Trophoblast cell (in vitro differentiated cells and primary cell): Measurements from ENCODE around the gene SH3BP1.
A peak's percentile ranks its signal among the peaks of the same experiment; 100 is the strongest.

Experiments
- DNase-seq, 2 donors: peaks; one replicate each; pipeline ENCODE4 v3.0.0-alpha.2; 2016
- H2AFZ ChIP-seq: 2 replicates; pipeline ENCODE4 v1.6.1; 2013; ENCODE audit warnings: low read length, moderate library complexity, mild to moderate bottlenecking; ENCODE audit not compliant: insufficient read depth, poor library complexity
- H2AK5ac ChIP-seq: 2 replicates; pipeline ENCODE4 v1.6.1; 2013; ENCODE audit warnings: mild to moderate bottlenecking, low read length
- H2BK120ac ChIP-seq: 2 replicates; pipeline ENCODE4 v1.6.1; 2013; ENCODE audit warnings: low read length, mild to moderate bottlenecking, moderate library complexity; ENCODE audit not compliant: insufficient read depth, poor library complexity
- H2BK12ac ChIP-seq: 2 replicates; pipeline ENCODE4 v1.6.1; 2013; ENCODE audit warnings: mild to moderate bottlenecking, low read length, moderate library complexity
- H2BK5ac ChIP-seq: 2 replicates; pipeline ENCODE4 v1.6.1; 2013; ENCODE audit warnings: low read length, low read depth, moderate library complexity, mild to moderate bottlenecking; ENCODE audit not compliant: poor library complexity
- H3K14ac ChIP-seq: 2 replicates; pipeline ENCODE4 v1.6.1; 2013; ENCODE audit warnings: mild to moderate bottlenecking, low read length
- H3K18ac ChIP-seq: 2 replicates; pipeline ENCODE4 v1.6.1; 2013; ENCODE audit warnings: mild to moderate bottlenecking, low read length
- H3K23ac ChIP-seq: 2 replicates; pipeline ENCODE4 v1.6.1; 2013; ENCODE audit warnings: low read length
- H3K27ac ChIP-seq: 2 replicates; pipeline ENCODE4 v1.5.1; 2013; ENCODE audit warnings: low read depth, mild to moderate bottlenecking, inconsistent platforms, low read length, moderate library complexity
- H3K27me3 ChIP-seq: 2 replicates; pipeline ENCODE4 v1.6.1; 2013; ENCODE audit warnings: inconsistent platforms, mild to moderate bottlenecking, low read length, moderate library complexity; ENCODE audit not compliant: insufficient read depth
- H3K36me3 ChIP-seq, 2 experiments: 1 replicate in 1 of 2; 2 replicates in 1 of 2; pipeline ENCODE4 v1.6.1; 2013; ENCODE audit warnings: low read length in 2 of 2, mild to moderate bottlenecking in 2 of 2, moderate library complexity in 1 of 2; ENCODE audit not compliant: insufficient read depth in 2 of 2, control insufficient read depth in 1 of 2
- H3K4ac ChIP-seq: 2 replicates; pipeline ENCODE4 v1.6.1; 2013; ENCODE audit warnings: low read depth, mild to moderate bottlenecking, low read length, moderate library complexity
- H3K4me1 ChIP-seq, 2 experiments: 1 replicate in 1 of 2; 2 replicates in 1 of 2; pipeline ENCODE4 v1.6.1; 2013; ENCODE audit warnings: low read length in 2 of 2, mild to moderate bottlenecking in 2 of 2, moderate library complexity in 1 of 2; ENCODE audit not compliant: insufficient read depth in 2 of 2, control insufficient read depth in 1 of 2
- H3K4me2 ChIP-seq: 2 replicates; pipeline ENCODE4 v1.6.1; 2013; ENCODE audit warnings: inconsistent platforms, mild to moderate bottlenecking, low read length, moderate library complexity
- H3K4me3 ChIP-seq: 2 replicates; pipeline ENCODE4 v1.5.1; 2013; ENCODE audit warnings: mild to moderate bottlenecking, low read depth, low read length, inconsistent platforms
- H3K79me1 ChIP-seq: one replicate; pipeline ENCODE4 v1.6.1; 2013; ENCODE audit warnings: low read length
- H3K79me2 ChIP-seq: 2 replicates; pipeline ENCODE4 v1.6.1; 2013; ENCODE audit warnings: low read length, mild to moderate bottlenecking; ENCODE audit not compliant: control insufficient read depth, insufficient read depth, poor library complexity
- H3K9ac ChIP-seq: 2 replicates; pipeline ENCODE4 v1.6.1; 2013; ENCODE audit warnings: mild to moderate bottlenecking, low read length
- H3K9me3 ChIP-seq: 2 replicates; pipeline ENCODE4 v1.6.1; 2013; ENCODE audit warnings: low read depth, mild to moderate bottlenecking, control low read depth, inconsistent platforms, low read length; ENCODE audit not compliant: insufficient read depth
- H4K12ac ChIP-seq: 2 replicates; pipeline ENCODE4 v1.6.1; 2013; ENCODE audit warnings: low read depth, mild to moderate bottlenecking, low read length, moderate library complexity
- H4K8ac ChIP-seq: 2 replicates; pipeline ENCODE4 v1.6.1; 2013; ENCODE audit warnings: low read depth, mild to moderate bottlenecking, low read length, moderate library complexity
- H4K91ac ChIP-seq: one replicate; pipeline ENCODE4 v1.6.1; 2013; ENCODE audit warnings: low read depth, mild to moderate bottlenecking, low read length, moderate library complexity
- WGBS: extraction: QIAGEN DNeasy Blood & Tissue Kit; methylation state at CpG from one replicate; pipeline ENCODE4 v1.1.7; 2013; ENCODE audit warnings: missing lambda C conversion rate; ENCODE audit not compliant: insufficient read length, insufficient coverage; ENCODE audit errors: extremely low coverage; 5-methylcytosine and 5-hydroxymethylcytosine counted together

SH3BP1 gene

GRCh38 chr22:37633089-37633624 is 6.3 kb upstream of the SH3BP1 start:
- H3K36me3 ChIP-seq = peaks cover 28 to 38% of the 10 kb centered on the region in 2 experiments
- no peak overlapping the region for H4K12ac ChIP-seq
- H2BK12ac ChIP-seq = no peak overlapping the region
- no peak overlapping the region for H4K8ac ChIP-seq
- H3K18ac ChIP-seq = no peak overlapping the region
- no peak overlapping the region for H2AFZ ChIP-seq
- no peak for DNase-seq
- peaks cover 5% of the 10 kb centered on the region for H3K79me1 ChIP-seq
- H3K27me3 ChIP-seq = no peaks in the 10 kb centered on the region
- peak overlapping the region; percentile 7 for H4K91ac ChIP-seq
- no peak overlapping the region for H3K4me3 ChIP-seq
- H3K27ac ChIP-seq = peak overlapping the region; percentile 49
- no CpG with 5 or more reads among the region's 11 CpGs for WGBS
- H2AK5ac ChIP-seq = no peak overlapping the region
- H3K4me1 ChIP-seq = peaks cover 17 to 21% of the 10 kb centered on the region in 2 experiments
- H3K9ac ChIP-seq = no peak overlapping the region
- H3K23ac ChIP-seq = no peak overlapping the region
- no peak overlapping the region for H2BK120ac ChIP-seq
- H2BK5ac ChIP-seq = no peak overlapping the region
- no peaks in the 10 kb centered on the region for H3K79me2 ChIP-seq
- H3K9me3 ChIP-seq = peaks cover 2% of the 10 kb centered on the region
- H3K4ac ChIP-seq = no peak overlapping the region
- no peak overlapping the region for H3K4me2 ChIP-seq
- H3K14ac ChIP-seq = no peak overlapping the region

- Histone ChIP-seq H3K4ac (peak overlapping the region; percentile 8), H2BK12ac (peak overlapping the region; percentile 12), H3K23ac (no peak overlapping the region), H3K27ac (peak overlapping the region; percentile 49), H3K27me3 (no peaks in the 10 kb centered on the region), H3K4me2 (peak overlapping the region; percentile 2), H3K9ac (no peak overlapping the region), H4K8ac (peak overlapping the region; percentile 59), H2AK5ac (peak overlapping the region; percentile 9), H4K12ac (peak overlapping the region; percentile 17), H4K91ac (peak overlapping the region; percentile 65), H3K18ac (peak overlapping the region; percentile 43), H3K4me3 (no peak overlapping the region), H2BK5ac (peak overlapping the region; percentile 10), H3K9me3 (peaks cover 2% of the 10 kb centered on the region), H2AFZ (peak overlapping the region; percentile 46), H3K79me1 (peaks cover 6% of the 10 kb centered on the region), H3K36me3 (peaks cover 28 to 38% of the 10 kb centered on the region in 2 experiments), H3K79me2 (no peaks in the 10 kb centered on the region), H2BK120ac (peak overlapping the region; percentile 10), H3K4me1 (peaks cover 18 to 23% of the 10 kb centered on the region in 2 experiments), H3K14ac (peak overlapping the region; percentile 54)
- peak; percentile 51 to 54 for DNase-seq
- no CpG with 5 or more reads among the region's 24 CpGs for WGBS
These were observed 5.6 kb upstream of the SH3BP1 start for GRCh38 chr22:37633625-37634416.

- Histone ChIP-seq H2BK12ac (no peak overlapping the region), H3K18ac (no peak overlapping the region), H3K27ac (no peak overlapping the region), H4K91ac (no peak overlapping the region), H4K12ac (no peak overlapping the region), H2BK5ac (no peak overlapping the region), H3K79me2 (no peaks in the 10 kb centered on the region), H3K79me1 (peaks cover 10% of the 10 kb centered on the region), H3K23ac (no peak overlapping the region), H3K4me2 (no peak overlapping the region), H3K9ac (no peak overlapping the region), H3K14ac (no peak overlapping the region), H2AFZ (no peak overlapping the region), H3K4me1 (peaks cover 21 to 27% of the 10 kb centered on the region in 2 experiments), H3K27me3 (no peaks in the 10 kb centered on the region), H3K4ac (no peak overlapping the region), H4K8ac (no peak overlapping the region), H3K4me3 (no peak overlapping the region), H2BK120ac (no peak overlapping the region), H2AK5ac (no peak overlapping the region), H3K9me3 (peaks cover 2% of the 10 kb centered on the region), H3K36me3 (peaks cover 28 to 31% of the 10 kb centered on the region in 2 experiments)
- DNase-seq = no peak
- WGBS = no CpG with 5 or more reads among the region's 8 CpGs
These were observed 5.0 kb upstream of the SH3BP1 start for GRCh38 chr22:37634417-37634924.

GRCh38 chr22:37635157-37635556 is 4.3 kb upstream of the SH3BP1 start:
- Histone ChIP-seq H3K79me2 (peaks cover 2% of the 10 kb centered on the region), H3K23ac (no peak overlapping the region), H3K27me3 (no peaks in the 10 kb centered on the region), H3K36me3 (peaks cover 22 to 24% of the 10 kb centered on the region in 2 experiments), H3K4me1 (peaks cover 21 to 27% of the 10 kb centered on the region in 2 experiments), H2BK12ac (no peak overlapping the region), H3K18ac (no peak overlapping the region), H3K27ac (no peak overlapping the region), H4K91ac (peak overlapping the region; percentile 30), H2BK5ac (no peak overlapping the region), H3K4me2 (no peak overlapping the region), H4K12ac (no peak overlapping the region), H3K9ac (no peak overlapping the region), H4K8ac (no peak overlapping the region), H2BK120ac (no peak overlapping the region), H2AK5ac (no peak overlapping the region), H3K4me3 (no peak overlapping the region), H3K79me1 (peaks cover 15% of the 10 kb centered on the region), H3K9me3 (peaks cover 2% of the 10 kb centered on the region), H2AFZ (no peak overlapping the region), H3K4ac (no peak overlapping the region), H3K14ac (no peak overlapping the region)
- no peak for DNase-seq
- no CpG with 5 or more reads among the region's 7 CpGs for whole genome bisulfite sequencing
